ENCODE data around the gene EMC9.

Gene EMC9

GRCh38 chr14:24176599-24176998 lies 35.2 kb upstream of the EMC9 start:
- no peak for DNase-seq (ENCODE audit: extremely low read depth, low read depth)
- no peak for TF ChIP-seq CTCF (IDR thresholded peaks at IDR 0.05; ENCODE audit: low read depth, low read length)

DNA sequence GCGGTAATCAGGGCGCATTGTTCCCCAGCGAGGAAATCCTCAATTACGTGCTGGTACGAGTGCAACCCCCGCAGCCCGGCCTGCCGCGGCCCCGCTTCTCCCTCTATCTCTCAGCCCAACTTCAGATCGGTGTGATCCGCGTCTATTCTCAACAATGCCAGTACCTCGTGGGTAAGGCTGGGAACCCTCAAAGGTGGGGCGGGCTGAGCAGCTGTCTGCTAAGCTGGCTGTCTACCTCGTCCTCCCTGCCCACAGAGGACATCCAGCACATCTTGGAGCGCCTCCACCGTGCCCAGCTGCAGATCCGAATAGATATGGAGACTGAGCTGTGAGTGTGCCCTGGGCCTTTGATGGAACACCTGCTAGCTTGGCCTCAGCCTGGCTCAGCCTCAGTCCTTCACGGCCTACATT lies 31.5 kb upstream of the EMC9 start:
- no peak for TF ChIP-seq CTCF (IDR thresholded peaks at IDR 0.05; ENCODE audit: low read depth, low read length)
- no peak for DNase-seq (ENCODE audit: extremely low read depth, low read depth)

DNA sequence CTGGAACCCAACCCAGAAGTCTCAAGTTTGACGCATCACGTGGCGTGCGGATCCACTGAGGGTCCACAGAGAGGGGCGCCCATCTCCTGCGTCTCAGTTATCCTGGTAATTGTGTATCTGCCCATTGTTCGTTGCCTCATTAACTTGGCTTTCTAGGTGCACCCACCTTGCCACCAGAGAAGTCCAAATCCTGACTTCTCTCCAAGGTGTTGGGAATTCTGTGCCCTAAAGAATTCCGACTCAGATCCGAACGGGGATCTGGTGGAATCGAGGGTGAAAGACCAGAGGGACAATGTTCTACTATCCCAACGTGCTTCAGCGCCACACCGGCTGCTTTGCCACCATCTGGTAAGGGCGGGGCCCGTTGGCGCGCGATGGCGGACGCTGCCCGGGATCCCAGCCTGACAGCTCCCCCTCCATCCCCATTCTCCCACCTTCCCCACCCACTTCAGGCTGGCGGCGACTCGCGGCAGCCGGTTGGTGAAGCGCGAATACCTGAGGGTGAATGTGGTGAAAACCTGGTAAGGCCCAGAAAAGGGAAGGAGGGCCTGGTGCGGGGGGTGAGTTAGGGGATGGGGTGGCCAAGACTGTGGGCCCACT lies 31.0 kb upstream of the EMC9 start:
- DNase-seq (ENCODE audit: extremely low read depth, low read depth): no peak
- no peak for TF ChIP-seq CTCF (IDR thresholded peaks at IDR 0.05; ENCODE audit: low read depth, low read length)

DNA sequence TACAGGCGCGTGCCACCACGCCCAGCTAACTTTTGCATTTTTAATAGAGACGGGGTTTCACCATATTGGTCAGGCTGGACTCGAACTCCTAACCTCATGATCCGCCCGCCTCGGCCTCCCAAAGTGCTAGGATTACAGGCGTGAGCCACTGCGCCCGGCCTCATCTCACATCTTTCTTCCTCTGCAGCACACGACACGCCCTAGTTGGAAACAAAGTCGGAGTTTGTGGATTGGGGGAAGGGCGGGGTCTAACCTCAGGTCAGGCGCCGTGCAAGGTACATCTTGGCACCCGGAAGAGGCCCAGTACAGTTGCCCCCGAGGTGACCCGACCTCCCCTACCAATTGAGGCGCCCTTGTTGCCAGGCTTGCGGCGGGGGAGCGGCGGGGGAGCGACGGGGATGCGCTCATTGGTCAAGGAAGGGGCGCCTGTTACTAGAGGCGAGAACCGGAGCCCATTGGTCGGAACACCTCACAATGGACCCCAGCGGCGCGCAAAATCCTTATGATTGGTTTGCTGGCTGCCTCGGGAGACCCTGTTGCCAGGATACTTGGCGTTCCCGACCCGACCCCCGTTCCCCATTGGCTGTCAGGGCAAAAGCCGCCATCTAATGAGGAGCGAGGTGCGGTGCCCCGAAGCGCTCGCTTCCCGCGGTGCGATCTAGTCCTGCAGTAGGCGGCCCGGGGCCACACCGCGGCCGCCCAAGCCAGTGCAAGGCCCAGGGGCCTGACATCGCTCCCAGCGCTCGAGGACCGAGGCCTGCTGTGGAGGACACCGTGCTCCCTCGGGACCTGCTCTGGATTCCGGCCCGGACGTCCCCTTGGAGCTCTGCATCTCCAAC lies 30.2 kb upstream of the EMC9 start, which contains the start of gene REC8:
Gene REC8, plus strand, starts transcription at position 659 of the 839 bp plus-strand sequence. CDS start 473 bp downstream, outside the sequence.
- no peak for TF ChIP-seq CTCF (IDR thresholded peaks at IDR 0.05; ENCODE audit: low read depth, low read length)
- DNase-seq (ENCODE audit: extremely low read depth, low read depth): no peak

DNA sequence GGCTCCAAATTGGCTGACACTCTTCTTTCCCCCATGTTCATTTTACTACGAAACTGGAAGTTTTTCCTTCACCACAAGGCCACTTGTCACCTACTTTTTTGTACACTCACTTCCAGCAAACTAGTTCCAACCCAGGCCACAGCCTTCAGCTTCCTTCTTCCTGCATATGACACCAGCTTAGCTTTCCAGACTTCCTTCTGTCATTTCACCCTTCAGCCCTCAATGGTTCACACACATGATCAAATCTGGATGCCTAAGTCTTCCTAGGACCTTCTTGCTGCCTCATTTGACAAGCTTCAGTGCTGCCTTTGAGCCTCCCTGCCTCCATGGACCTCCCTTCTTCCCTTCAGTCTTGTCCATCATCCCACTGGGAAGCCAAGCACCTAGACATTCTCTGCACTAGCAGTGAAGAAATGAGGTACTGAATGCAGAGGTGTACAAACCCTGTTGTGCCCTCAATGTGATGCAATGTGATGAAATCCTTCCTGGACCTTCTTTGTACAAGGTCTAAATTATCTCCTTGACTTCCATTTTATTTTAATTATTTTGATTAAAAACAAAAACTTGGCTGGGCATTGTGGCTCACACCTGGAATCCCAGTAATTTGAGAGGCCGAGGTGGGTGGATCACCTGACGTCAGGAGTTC lies 26.2 kb upstream of the EMC9 start:
- no peak for DNase-seq (ENCODE audit: extremely low read depth, low read depth)
- TF ChIP-seq CTCF (IDR thresholded peaks at IDR 0.05; ENCODE audit: low read depth, low read length): no peak

GRCh38 chr14:24165785-24166184 lies 24.4 kb upstream of the EMC9 start:
- TF ChIP-seq CTCF (IDR thresholded peaks at IDR 0.05; ENCODE audit: low read depth, low read length): no peak
- DNase-seq (ENCODE audit: extremely low read depth, low read depth): no peak

DNA sequence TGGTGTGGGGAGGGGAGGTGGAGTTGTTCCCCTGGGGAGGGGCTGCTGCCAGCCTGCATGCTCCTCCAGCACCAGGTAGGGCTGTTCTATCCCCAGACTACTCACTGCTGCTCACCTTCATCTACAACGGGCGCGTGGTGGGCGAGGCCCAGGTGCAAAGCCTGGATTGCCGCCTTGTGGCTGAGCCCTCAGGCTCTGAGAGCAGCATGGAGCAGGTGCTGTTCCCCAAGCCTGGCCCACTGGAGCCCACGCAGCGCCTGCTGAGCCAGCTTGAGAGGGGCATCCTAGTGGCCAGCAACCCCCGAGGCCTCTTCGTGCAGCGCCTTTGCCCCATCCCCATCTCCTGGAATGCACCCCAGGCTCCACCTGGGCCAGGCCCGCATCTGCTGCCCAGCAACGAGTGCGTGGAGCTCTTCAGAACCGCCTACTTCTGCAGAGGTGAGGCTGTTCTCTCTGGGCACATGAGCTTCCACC lies 23.2 kb upstream of the EMC9 start:
- DNase-seq (ENCODE audit: extremely low read depth, low read depth): no peak
- no peak for TF ChIP-seq CTCF (IDR thresholded peaks at IDR 0.05; ENCODE audit: low read depth, low read length)
